ENCODE measurements around the gene MYNN.

MYNN gene

DNA sequence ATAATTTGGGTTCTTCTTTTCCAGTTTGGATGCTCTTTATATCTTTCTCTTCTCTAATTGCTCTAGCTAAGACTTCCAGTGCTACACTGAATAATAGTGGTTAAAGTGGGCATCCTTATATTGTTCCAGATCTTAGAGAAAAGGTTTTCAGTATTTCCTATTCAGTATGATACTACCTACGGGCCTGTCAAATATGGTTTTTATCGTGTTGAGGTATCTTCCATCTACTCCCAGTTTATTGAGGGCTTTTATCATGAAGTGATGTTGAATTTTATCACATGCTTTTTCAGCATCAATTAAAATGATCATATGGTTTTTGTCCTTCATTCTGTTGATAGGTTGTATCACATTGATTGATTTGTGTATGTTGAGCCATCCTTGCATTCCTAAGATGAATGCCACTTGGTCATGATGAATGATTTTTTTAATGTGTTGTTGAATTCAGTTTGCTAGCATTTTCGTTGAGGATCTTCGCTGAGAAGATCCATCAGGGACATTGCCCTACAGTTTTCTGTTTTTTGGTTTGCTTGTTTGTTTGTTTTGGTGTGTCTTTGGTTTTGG lies 42.5 kb downstream of the MYNN start:
- Histone ChIP-seq H3K27ac (no peak overlapping the region), H3K4me3 (ENCODE audit: low read depth, low read length) (no peak overlapping the region), H3K36me3 (replicated peaks) (no peaks in the 10 kb centered on the region), H3K27me3 (replicated peaks) (no peaks in the 10 kb centered on the region)
- DNase-seq, result no peak
- in situ Hi-C loops (cut with HindIII; ENCODE audit: low pct_ligation_motif_present, low sequenced_read_pairs), result no loop called here
- TF ChIP-seq, protein P1, sequence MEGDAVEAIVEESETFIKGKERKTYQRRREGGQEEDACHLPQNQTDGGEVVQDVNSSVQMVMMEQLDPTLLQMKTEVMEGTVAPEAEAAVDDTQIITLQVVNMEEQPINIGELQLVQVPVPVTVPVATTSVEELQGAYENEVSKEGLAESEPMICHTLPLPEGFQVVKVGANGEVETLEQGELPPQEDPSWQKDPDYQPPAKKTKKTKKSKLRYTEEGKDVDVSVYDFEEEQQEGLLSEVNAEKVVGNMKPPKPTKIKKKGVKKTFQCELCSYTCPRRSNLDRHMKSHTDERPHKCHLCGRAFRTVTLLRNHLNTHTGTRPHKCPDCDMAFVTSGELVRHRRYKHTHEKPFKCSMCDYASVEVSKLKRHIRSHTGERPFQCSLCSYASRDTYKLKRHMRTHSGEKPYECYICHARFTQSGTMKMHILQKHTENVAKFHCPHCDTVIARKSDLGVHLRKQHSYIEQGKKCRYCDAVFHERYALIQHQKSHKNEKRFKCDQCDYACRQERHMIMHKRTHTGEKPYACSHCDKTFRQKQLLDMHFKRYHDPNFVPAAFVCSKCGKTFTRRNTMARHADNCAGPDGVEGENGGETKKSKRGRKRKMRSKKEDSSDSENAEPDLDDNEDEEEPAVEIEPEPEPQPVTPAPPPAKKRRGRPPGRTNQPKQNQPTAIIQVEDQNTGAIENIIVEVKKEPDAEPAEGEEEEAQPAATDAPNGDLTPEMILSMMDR (IDR thresholded peaks at IDR 0.05; ENCODE audit: low read depth, low read length, missing control alignments), result no peak

DNA sequence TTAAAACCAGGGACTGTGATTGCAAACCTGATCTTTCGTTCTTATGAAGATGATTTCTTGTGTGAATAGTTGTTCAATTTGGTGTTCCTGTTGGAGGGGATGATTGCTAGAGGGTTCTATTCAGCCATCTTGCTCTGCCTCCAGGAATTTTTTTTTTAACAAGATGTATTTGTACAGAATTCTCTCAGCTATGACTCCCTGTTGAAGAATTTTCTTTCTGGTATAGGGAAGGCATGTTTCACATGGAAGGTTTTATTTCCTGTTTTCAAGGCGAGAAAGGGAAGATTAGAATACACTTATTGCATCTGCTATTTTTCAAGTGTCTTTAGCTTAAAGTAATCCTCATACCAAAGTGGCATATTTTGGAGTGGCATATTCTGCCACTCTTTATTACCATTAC lies 45.1 kb downstream of the MYNN start:
- H3K27ac ChIP-seq, result no peak overlapping the region
- TF ChIP-seq, protein P1 (IDR thresholded peaks at IDR 0.05; ENCODE audit: low read depth, low read length, missing control alignments), result no peak
- no peaks in the 10 kb centered on the region for H3K36me3 ChIP-seq (replicated peaks)
- no peaks in the 10 kb centered on the region for H3K27me3 ChIP-seq (replicated peaks)
- in situ Hi-C loops (cut with HindIII; ENCODE audit: low pct_ligation_motif_present, low sequenced_read_pairs), result no loop called here
- no peak for DNase-seq
- H3K4me3 ChIP-seq (ENCODE audit: low read depth, low read length), result no peak overlapping the region

DNA sequence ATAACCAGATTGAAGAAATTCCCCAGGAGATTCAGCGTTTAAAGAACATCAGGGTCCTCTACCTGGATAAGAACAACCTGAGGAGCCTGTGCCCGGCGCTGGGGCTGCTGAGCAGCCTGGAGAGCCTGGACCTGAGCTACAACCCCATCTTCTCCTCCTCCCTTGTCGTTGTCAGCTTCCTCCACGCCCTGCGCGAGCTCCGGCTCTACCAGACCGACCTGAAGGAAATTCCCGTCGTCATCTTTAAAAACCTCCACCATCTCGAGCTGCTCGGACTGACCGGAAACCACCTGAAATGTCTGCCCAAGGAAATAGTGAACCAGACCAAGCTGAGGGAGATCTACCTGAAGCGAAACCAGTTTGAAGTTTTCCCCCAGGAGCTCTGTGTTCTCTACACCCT lies 48.9 kb downstream of the MYNN start:
- no peak for DNase-seq
- H3K4me3 ChIP-seq (ENCODE audit: low read depth, low read length), result no peak overlapping the region
- in situ Hi-C loops (cut with HindIII; ENCODE audit: low pct_ligation_motif_present, low sequenced_read_pairs), result no loop called here
- H3K36me3 ChIP-seq (replicated peaks), result no peaks in the 10 kb centered on the region
- no peak overlapping the region for H3K27ac ChIP-seq
- no peaks in the 10 kb centered on the region for H3K27me3 ChIP-seq (replicated peaks)
- TF ChIP-seq, protein P1 (IDR thresholded peaks at IDR 0.05; ENCODE audit: low read depth, low read length, missing control alignments), result no peak

DNA sequence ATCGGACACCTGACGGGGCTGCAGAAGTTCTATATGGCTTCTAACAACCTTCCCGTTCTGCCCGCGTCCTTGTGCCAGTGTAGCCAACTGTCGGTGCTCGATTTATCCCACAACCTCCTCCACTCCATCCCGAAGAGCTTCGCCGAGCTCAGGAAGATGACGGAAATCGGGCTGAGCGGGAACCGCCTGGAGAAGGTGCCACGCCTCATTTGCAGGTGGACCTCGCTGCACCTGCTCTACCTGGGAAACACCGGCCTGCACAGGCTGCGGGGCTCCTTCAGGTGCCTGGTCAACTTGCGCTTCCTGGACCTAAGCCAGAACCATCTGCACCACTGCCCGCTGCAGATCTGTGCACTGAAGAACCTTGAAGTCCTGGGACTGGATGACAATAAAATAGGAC lies 49.3 kb downstream of the MYNN start:
- TF ChIP-seq, protein P1 (IDR thresholded peaks at IDR 0.05; ENCODE audit: low read depth, low read length, missing control alignments), result no peak
- no peaks in the 10 kb centered on the region for H3K36me3 ChIP-seq (replicated peaks)
- in situ Hi-C loops (cut with HindIII; ENCODE audit: low pct_ligation_motif_present, low sequenced_read_pairs), result no loop called here

DNA sequence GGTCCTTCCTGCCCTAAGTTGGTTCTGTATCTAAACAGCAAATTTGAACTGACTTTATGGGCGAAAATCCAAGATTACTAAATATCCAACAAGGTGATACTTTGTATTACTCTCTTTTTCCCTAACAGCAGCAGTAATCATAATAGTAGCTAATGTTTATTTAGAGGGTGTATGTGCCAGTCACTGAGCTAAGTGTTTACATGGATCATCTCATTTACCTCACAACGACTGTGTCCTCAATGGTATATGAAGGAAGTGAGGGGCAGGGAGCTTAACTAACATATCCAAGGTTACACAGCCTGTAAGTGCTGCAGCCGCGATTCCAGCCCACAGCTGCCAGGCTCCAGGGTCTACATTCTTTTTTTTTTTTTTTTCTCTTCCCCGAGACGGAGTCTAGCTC lies 49.8 kb downstream of the MYNN start:
- H3K27me3 ChIP-seq (replicated peaks), result no peaks in the 10 kb centered on the region
- DNase-seq, result no peak
- TF ChIP-seq, protein P1 (IDR thresholded peaks at IDR 0.05; ENCODE audit: low read depth, low read length, missing control alignments), result no peak
- H3K27ac ChIP-seq, result no peak overlapping the region
- no peaks in the 10 kb centered on the region for H3K36me3 ChIP-seq (replicated peaks)
- in situ Hi-C loops (cut with HindIII; ENCODE audit: low pct_ligation_motif_present, low sequenced_read_pairs), result no loop called here
- H3K4me3 ChIP-seq (ENCODE audit: low read depth, low read length), result no peak overlapping the region

More for the DNA sequence above, 49.3 kb downstream of the MYNN start:
- no peak overlapping the region for H3K27ac ChIP-seq
- H3K27me3 ChIP-seq (replicated peaks), result no peaks in the 10 kb centered on the region
- no peak overlapping the region for H3K4me3 ChIP-seq (ENCODE audit: low read depth, low read length)
- no peak for DNase-seq

DNA sequence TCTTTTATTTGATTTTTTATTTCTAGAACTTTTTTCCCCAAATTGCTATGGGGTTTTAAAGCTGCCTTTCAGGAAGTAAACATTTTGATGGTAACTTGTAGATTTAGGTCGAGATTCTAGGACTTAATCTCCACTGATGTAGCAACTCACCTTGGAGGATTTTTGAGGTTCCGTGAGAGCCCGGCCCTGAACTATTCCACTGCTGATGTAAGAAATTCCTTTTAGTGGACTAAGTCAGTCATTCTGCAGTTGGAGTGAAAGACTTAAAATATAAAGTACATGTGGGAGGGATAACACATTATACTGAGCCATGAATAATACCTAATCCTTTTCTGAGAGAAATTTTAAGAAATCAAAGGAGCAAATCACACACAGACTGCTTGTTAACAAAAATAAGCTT lies 52.1 kb downstream of the MYNN start:
- Histone ChIP-seq H3K27ac (no peak overlapping the region), H3K27me3 (replicated peaks) (no peaks in the 10 kb centered on the region), H3K4me3 (ENCODE audit: low read depth, low read length) (no peak overlapping the region), H3K36me3 (replicated peaks) (no peaks in the 10 kb centered on the region)
- in situ Hi-C loops (cut with HindIII; ENCODE audit: low pct_ligation_motif_present, low sequenced_read_pairs), result no loop called here
- no peak for DNase-seq
- TF ChIP-seq, protein P1 (IDR thresholded peaks at IDR 0.05; ENCODE audit: low read depth, low read length, missing control alignments), result no peak
